Endothelial cell (in vitro differentiated cells): ENCODE measurements around the gene ASAH2. TPM values are rescaled to one million over a fixed set of nuclear protein-coding genes. Genes with fewer than 3 reads are reported as not detected.
"Not testable (repeated sequence)": the region's sequence is repeated elsewhere in the genome, so short reads cannot be mapped to it uniquely, and the experiment has no call there.

ENCODE experiments used
- DNase-seq: peaks from one replicate; pipeline ENCODE4 v3.0.0; 2021; ENCODE audit warnings: low spot score
- H3K27ac Mint-ChIP-seq: one replicate; pipeline ENCODE4 v1.8.0; 2021; ENCODE audit warnings: mixed read lengths, inconsistent platforms; ENCODE audit not compliant: unreplicated experiment
- H3K27me3 Mint-ChIP-seq: one replicate; pipeline ENCODE4 v1.8.0; 2021; ENCODE audit warnings: mild to moderate bottlenecking, moderate library complexity, mixed read lengths, inconsistent platforms; ENCODE audit not compliant: unreplicated experiment
- H3K36me3 Mint-ChIP-seq: one replicate; pipeline ENCODE4 v1.8.0; 2021; ENCODE audit warnings: mild to moderate bottlenecking, low read depth, mixed read lengths, inconsistent platforms; ENCODE audit not compliant: unreplicated experiment
- H3K4me1 Mint-ChIP-seq: one replicate; pipeline ENCODE4 v1.8.0; 2021; ENCODE audit warnings: mild to moderate bottlenecking, mixed read lengths, inconsistent platforms; ENCODE audit not compliant: unreplicated experiment
- H3K4me3 Mint-ChIP-seq: one replicate; pipeline ENCODE4 v1.8.0; 2021; ENCODE audit warnings: mild to moderate bottlenecking, mixed read lengths, inconsistent platforms; ENCODE audit not compliant: unreplicated experiment
- H3K9me3 Mint-ChIP-seq: one replicate; pipeline ENCODE4 v1.8.0; 2021; ENCODE audit warnings: mixed read lengths, inconsistent platforms; ENCODE audit not compliant: unreplicated experiment
- total RNA-seq: library from RNA; stranded (reverse); fragmentation: NEBNext Ultra II Directional; extraction: Animal tissue kit (Norgen Biotek cat#: 25700); gene quantifications from one replicate; pipeline ENCODE4 v1.2.1, GENCODE V29; 2021; ENCODE audit not compliant: unreplicated experiment
- TF ChIP-seq, protein P1 (sequence below): fragments of 200-600 bp; sonication (generic); IDR thresholded peaks from one replicate; pipeline ENCODE4 v1.5.0; 2021; ENCODE audit warnings: antibody characterized with exemption; ENCODE audit not compliant: unreplicated experiment

The ASAH2 gene
- total RNA-seq, 1 donor from 2014 or later: 1.7 TPM

DNA sequence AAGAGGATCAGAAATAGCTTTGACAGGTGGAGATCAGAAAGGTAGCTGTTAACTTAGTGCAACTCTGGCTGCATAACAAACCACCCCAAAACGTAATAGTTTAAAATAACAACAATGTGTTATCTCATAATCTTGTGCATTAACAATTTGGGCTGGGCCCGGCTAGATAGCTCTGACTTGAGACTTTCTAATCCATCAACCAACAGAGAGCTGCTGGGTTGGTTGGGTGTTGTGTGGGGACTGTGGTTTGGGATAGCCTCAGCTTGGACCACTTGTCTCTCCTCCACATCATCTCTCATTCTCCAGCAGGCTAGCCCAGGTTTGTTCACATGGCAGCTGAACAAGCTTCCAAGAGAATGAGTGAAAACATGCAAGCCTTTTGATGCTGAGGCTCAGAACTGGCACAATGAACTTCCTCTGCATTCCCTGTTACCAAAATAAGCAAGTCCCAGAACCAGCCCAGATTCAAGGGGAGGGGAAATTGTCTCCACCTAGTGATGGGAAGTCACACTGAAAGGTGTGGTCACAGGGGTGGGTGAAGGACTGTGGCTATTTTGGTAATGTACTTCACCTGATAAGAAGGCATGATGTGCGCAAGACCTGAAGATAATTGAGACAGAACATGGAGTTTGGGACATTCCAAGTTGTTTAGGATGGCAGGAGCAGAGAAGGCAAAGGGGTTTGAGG lies 20.4 kb upstream of the ASAH2 start:
- no peaks in the 10 kb centered on the region for H3K36me3 Mint-ChIP-seq
- H3K4me1 Mint-ChIP-seq: no peaks in the 10 kb centered on the region
- no peaks in the 10 kb centered on the region for H3K27me3 Mint-ChIP-seq
- no peaks in the 10 kb centered on the region for H3K9me3 Mint-ChIP-seq
- H3K27ac Mint-ChIP-seq: no peak overlapping the region
- H3K4me3 Mint-ChIP-seq: no peak overlapping the region
- DNase-seq: no peak
- TF ChIP-seq, protein P1, sequence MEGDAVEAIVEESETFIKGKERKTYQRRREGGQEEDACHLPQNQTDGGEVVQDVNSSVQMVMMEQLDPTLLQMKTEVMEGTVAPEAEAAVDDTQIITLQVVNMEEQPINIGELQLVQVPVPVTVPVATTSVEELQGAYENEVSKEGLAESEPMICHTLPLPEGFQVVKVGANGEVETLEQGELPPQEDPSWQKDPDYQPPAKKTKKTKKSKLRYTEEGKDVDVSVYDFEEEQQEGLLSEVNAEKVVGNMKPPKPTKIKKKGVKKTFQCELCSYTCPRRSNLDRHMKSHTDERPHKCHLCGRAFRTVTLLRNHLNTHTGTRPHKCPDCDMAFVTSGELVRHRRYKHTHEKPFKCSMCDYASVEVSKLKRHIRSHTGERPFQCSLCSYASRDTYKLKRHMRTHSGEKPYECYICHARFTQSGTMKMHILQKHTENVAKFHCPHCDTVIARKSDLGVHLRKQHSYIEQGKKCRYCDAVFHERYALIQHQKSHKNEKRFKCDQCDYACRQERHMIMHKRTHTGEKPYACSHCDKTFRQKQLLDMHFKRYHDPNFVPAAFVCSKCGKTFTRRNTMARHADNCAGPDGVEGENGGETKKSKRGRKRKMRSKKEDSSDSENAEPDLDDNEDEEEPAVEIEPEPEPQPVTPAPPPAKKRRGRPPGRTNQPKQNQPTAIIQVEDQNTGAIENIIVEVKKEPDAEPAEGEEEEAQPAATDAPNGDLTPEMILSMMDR: no peak

DNA sequence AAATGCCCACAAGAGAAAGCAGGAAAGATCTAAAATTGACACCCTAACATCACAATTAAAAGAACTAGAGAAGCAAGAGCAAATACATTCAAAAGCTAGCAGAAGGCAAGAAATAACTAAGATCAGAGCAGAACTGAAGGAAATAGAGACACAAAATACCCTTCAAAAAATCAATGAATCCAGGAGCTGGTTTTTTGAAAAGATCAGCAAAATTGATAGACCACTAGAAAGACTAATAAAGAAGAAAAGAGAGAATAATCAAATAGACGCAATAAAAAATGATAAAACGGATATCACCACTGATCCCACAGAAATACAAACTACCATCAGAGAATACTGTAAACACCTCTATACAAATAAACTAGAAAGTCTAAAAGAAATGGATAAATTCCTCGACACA lies 16.6 kb upstream of the ASAH2 start:
- not testable (repeated sequence) for H3K9me3 Mint-ChIP-seq, H3K27ac Mint-ChIP-seq, H3K36me3 Mint-ChIP-seq, H3K4me3 Mint-ChIP-seq, DNase-seq, H3K27me3 Mint-ChIP-seq, H3K4me1 Mint-ChIP-seq

DNA sequence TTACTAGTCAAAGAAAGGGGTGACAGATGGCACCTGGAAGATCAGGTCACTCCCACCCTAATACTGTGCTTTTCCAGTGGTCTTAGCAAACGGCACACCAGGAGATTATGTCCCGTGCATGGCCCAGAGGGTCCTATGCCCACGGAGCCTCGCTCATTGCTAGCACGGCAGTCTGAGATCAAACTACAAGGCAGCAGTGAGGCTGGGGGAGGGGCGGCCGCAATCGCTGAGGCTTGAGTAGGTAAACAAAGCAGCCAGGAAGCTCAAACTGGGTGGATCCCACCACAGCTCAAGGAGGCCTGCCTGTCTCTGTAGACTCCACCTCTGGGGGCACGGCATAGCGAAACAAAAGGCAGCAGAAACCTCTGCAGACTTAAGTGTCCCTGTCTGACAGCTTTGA lies 11.3 kb upstream of the ASAH2 start:
- DNase-seq, H3K36me3 Mint-ChIP-seq, H3K27ac Mint-ChIP-seq, H3K4me3 Mint-ChIP-seq, H3K27me3 Mint-ChIP-seq, H3K9me3 Mint-ChIP-seq, H3K4me1 Mint-ChIP-seq: not testable (repeated sequence)

DNA sequence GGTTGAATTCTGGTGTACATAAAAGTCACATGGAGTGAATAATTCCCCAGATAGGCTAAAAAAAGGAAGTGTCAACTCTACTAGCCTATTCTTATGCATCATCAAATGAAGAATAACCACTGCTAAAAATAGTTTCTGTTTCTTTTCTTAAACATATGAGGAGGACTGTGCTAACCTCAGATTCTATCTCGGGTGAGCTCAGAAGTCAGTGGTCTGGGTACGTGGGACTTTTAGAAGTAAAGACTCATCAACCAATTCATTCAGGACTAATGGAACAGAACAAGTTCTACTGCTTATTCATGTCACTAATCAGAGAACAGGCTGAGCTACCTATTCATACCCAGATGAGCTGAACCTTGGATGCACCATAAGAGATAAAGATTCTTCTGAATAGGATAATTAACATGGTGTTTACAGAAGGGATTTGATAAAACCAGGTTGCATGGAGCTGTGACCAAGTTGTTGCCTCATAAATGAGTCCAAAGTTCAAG lies 9.5 kb upstream of the ASAH2 start:
- Mint-ChIP-seq H3K4me1 (no peaks in the 10 kb centered on the region), H3K36me3 (peaks cover 6% of the 10 kb centered on the region), H3K27ac (no peak overlapping the region), H3K27me3 (peaks cover 5% of the 10 kb centered on the region), H3K9me3 (peaks cover 7% of the 10 kb centered on the region), H3K4me3 (no peak overlapping the region)
- TF ChIP-seq, protein P1: no peak
- DNase-seq: no peak

DNA sequence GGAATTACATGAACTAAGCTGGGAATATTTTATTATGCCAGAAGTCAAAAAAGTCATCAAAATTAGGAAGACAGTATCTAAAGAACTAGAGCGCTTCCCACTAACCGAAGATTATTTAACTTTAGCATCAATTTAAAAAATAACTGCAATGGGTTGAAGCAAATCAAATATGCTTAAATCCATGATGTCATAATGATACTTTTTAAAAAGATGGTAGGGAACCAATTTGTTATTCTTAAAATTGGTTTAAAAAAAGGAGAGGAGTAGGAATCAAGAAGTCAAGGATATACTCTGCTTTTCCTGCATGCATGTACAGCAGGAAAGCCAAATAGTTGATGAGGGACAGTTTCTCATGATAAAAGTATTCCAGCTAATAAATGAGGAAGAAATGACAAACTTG lies 3.2 kb upstream of the ASAH2 start:
- no peaks in the 10 kb centered on the region for H3K9me3 Mint-ChIP-seq
- H3K4me3 Mint-ChIP-seq: no peak overlapping the region
- no peaks in the 10 kb centered on the region for H3K4me1 Mint-ChIP-seq
- DNase-seq: no peak
- TF ChIP-seq, protein P1: no peak
- no peaks in the 10 kb centered on the region for H3K36me3 Mint-ChIP-seq
- H3K27ac Mint-ChIP-seq: no peak overlapping the region
- H3K27me3 Mint-ChIP-seq: peaks cover 5% of the 10 kb centered on the region

DNA sequence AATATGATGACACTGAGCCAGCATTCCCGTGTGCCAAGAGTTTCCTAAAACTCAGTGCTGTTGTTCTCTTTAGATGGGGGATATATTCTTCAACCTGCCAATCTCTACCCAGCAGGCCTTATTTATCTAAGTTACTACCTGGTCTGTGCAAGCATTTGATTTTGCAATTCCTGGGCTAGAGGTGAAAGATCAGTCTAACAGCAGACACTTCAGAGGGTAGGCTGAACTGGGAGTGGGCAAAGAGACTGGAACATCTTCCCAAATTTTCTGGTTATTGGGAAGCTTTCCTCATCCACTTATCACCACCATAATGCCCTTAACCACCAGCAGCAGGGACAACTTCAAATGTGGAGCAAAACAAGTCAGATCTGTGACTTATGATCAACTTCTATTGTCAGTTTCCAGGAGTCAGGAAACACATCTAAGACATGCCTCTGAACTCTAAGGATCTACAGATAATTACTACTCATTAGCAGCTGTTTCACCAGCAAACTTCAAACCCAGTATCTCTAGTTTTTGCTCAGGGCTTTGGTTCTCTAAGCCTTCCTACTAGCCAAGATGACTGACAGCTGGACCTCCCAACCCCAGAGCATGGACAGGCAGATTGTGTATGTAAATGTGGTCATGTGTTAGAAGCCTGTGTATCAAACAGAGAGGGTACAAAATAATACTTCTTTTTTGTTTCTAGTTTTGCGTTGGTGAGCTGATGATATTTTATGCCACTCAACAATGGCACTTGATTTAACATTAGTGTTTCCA lies 1.0 kb downstream of the ASAH2 start:
- Mint-ChIP-seq H3K27ac (no peak overlapping the region), H3K9me3 (no peaks in the 10 kb centered on the region), H3K4me1 (no peaks in the 10 kb centered on the region), H3K36me3 (no peaks in the 10 kb centered on the region), H3K27me3 (no peaks in the 10 kb centered on the region), H3K4me3 (no peak overlapping the region)
- no peak for DNase-seq
- TF ChIP-seq, protein P1: no peak
